Natural killer cell (primary cell): ENCODE measurements around the gene LDB1. TPM values are rescaled to one million over a fixed set of nuclear protein-coding genes. Genes with fewer than 3 reads are reported as not detected.

Source experiments
- ATAC-seq, 3 donors: fragments of 150-1000 bp in 2 of 3; fragments of 200-7000 bp in 1 of 3; cut with Tn5 transposase; 1 replicate in 1 of 3; 2 replicates in 2 of 3; pipeline ENCODE4 v1.10.0; 2021; ENCODE audit warnings: mild to moderate bottlenecking in 2 of 3, moderate library complexity in 2 of 3
- DNase-seq, 2 donors: peaks; one replicate each; pipeline versions ENCODE4 v3.0.0 to v3.0.0-alpha.2; 2013 to 2021; ENCODE audit warnings: mixed read lengths in 1 of 2
- H3K27ac ChIP-seq: one replicate; pipeline ENCODE4 v1.5.1; 2013; ENCODE audit warnings: mild to moderate bottlenecking, low read length
- H3K27me3 ChIP-seq: one replicate; pipeline ENCODE4 v1.6.1; 2013; ENCODE audit warnings: low read length; ENCODE audit not compliant: control insufficient read depth, insufficient read depth
- H3K36me3 ChIP-seq: one replicate; pipeline ENCODE4 v1.6.1; 2013; ENCODE audit warnings: low read length; ENCODE audit not compliant: control insufficient read depth, insufficient read depth
- H3K4me1 ChIP-seq: one replicate; pipeline ENCODE4 v1.6.1; 2013; ENCODE audit warnings: low read length; ENCODE audit not compliant: control insufficient read depth, insufficient read depth
- H3K4me3 ChIP-seq: one replicate; pipeline ENCODE4 v1.5.1; 2013; ENCODE audit warnings: low read length
- H3K9me3 ChIP-seq: one replicate; pipeline ENCODE4 v1.6.1; 2013; ENCODE audit warnings: low read length; ENCODE audit not compliant: control insufficient read depth, insufficient read depth
- H3K27ac Mint-ChIP-seq, 2 donors: one replicate each; pipeline ENCODE4 v1.8.0; 2022; ENCODE audit warnings: mild to moderate bottlenecking in 2 of 2, mixed read lengths in 2 of 2, moderate library complexity in 1 of 2
- H3K27me3 Mint-ChIP-seq, 2 donors: one replicate each; pipeline ENCODE4 v1.8.0; 2022; ENCODE audit warnings: low read depth in 2 of 2, mixed read lengths in 2 of 2
- H3K36me3 Mint-ChIP-seq: one replicate; pipeline ENCODE4 v1.8.0; 2022; ENCODE audit warnings: mixed read lengths
- H3K4me1 Mint-ChIP-seq, 2 donors: one replicate each; pipeline ENCODE4 v1.8.0; 2022; ENCODE audit warnings: mixed read lengths in 2 of 2
- H3K4me3 Mint-ChIP-seq: one replicate; pipeline ENCODE4 v1.8.0; 2022; ENCODE audit warnings: mild to moderate bottlenecking, moderate library complexity, mixed read lengths
- H3K9me3 Mint-ChIP-seq, 2 donors: one replicate each; pipeline ENCODE4 v1.8.0; 2022; ENCODE audit warnings: mixed read lengths in 2 of 2
- WGBS: methylation state at CpG from one replicate; pipeline ENCODE4 v1.1.7; 2013; ENCODE audit warnings: missing lambda C conversion rate; ENCODE audit not compliant: insufficient coverage; 5-methylcytosine and 5-hydroxymethylcytosine counted together
- intact Hi-C: fragments of 100-400 bp; cut with micrococcal nuclease; formaldehyde crosslinking; loops from one replicate; pipeline ENCODE4 v1.14.2; 2022
- total RNA-seq, 4 donors: library from RNA; stranded (reverse); fragments of 120-200 nt in 1 of 4; gene quantifications; one replicate each; pipeline versions ENCODE4 v1.2.3 to v1.2.4, GENCODE V29; 2013 to 2022
- TF ChIP-seq, protein P1 (sequence below): fragments of 200-600 bp; IDR thresholded peaks from one replicate; pipeline ENCODE4 v1.8.0; 2022; ENCODE audit warnings: antibody characterized with exemption

LDB1 gene
- total RNA-seq, 3 donors from 2014 or later (not counting 1 experiment from before 2014, with no cell fraction given), result 103 to 109 (median 104) TPM

DNA sequence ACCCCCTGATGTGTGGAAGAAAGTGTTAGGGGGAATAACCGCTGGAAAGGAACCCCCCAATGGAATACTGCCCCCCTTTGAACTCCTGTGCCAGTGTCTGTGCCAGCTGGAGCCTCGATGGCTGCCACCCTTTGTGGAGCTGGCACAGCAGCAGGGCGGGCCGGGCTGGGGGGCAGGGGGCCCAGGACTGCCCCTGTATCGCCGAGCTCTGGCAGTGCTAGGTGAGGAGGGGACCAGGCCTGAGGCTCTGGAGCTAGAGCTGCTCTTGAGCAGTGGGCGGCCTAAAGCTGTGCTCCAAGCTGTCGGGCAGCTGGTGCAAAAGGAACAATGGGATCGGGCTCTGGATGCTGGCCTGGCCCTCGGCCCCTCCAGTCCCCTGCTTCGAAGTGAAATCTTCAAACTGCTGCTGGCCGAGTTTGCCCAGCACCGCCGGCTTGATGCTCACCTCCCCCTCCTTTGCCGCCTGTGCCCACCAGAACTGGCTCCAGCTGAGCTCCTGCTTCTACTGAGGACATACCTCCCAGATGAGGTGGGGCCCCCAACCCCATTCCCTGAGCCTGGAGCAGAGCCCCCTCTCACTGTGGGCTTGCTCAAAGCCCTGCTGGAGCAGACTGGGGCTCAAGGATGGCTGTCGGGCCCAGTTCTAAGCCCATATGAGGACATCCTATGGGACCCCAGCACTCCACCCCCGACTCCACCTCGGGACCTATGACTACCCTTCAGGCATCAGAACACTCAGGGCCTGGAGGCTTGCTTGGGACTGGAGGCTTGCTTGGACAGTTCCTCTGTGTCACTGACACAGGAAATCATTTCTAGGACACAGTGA, 52.9 kb downstream of the LDB1 start:
- no peak overlapping the region for H3K27ac ChIP-seq
- TF ChIP-seq, protein P1, sequence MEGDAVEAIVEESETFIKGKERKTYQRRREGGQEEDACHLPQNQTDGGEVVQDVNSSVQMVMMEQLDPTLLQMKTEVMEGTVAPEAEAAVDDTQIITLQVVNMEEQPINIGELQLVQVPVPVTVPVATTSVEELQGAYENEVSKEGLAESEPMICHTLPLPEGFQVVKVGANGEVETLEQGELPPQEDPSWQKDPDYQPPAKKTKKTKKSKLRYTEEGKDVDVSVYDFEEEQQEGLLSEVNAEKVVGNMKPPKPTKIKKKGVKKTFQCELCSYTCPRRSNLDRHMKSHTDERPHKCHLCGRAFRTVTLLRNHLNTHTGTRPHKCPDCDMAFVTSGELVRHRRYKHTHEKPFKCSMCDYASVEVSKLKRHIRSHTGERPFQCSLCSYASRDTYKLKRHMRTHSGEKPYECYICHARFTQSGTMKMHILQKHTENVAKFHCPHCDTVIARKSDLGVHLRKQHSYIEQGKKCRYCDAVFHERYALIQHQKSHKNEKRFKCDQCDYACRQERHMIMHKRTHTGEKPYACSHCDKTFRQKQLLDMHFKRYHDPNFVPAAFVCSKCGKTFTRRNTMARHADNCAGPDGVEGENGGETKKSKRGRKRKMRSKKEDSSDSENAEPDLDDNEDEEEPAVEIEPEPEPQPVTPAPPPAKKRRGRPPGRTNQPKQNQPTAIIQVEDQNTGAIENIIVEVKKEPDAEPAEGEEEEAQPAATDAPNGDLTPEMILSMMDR, result no peak
- H3K9me3 ChIP-seq, result no peaks in the 10 kb centered on the region
- no peak for DNase-seq
- WGBS, result 96% methylated on average over 18 of the region's 18 CpGs
- H3K27me3 ChIP-seq, result no peaks in the 10 kb centered on the region
- no peak overlapping the region for H3K4me3 ChIP-seq
- Mint-ChIP-seq H3K4me3 (peak overlapping the region; percentile 67), H3K4me1 (peaks cover 21 to 33% of the 10 kb centered on the region in 2 donors), H3K9me3 (no peaks in the 10 kb centered on the region), H3K27ac (peak overlapping the region in 1 of 2 donors; percentile 38), H3K27me3 (no peaks in the 10 kb centered on the region), H3K36me3 (no peaks in the 10 kb centered on the region)
- H3K4me1 ChIP-seq, result peaks cover 36% of the 10 kb centered on the region
- intact Hi-C loops, result no loop called here
- H3K36me3 ChIP-seq, result peaks cover 9% of the 10 kb centered on the region
- no peak for ATAC-seq

DNA sequence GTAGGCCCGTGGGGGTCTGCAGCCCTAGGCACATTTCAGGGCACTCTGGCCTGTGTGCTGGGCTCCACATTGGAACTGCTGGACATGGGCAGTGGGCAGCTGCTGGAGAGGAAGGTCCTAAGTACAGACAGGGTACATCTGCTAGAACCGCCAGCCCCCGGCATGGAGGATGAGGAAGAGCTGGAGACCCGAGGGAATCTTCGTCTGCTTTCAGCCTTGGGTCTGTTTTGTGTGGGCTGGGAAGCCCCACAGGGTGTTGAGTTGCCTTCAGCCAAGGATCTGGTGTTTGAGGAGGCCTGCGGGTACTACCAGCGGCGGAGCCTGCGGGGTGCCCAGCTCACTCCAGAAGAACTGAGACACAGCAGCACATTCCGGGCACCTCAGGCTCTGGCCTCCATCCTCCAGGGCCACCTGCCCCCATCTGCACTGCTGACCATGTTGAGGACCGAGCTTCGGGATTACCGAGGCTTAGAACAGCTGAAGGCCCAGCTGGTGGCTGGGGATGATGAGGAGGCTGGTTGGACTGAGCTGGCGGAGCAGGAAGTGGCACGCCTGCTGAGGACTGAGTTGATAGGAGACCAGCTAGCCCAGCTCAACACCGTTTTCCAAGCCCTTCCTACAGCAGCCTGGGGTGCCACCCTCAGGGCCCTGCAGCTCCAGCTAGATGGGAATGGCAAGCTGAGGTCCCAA, 53.6 kb downstream of the LDB1 start:
- no peak overlapping the region for H3K27ac ChIP-seq
- Mint-ChIP-seq H3K9me3 (no peaks in the 10 kb centered on the region), H3K27me3 (no peaks in the 10 kb centered on the region), H3K4me3 (peak overlapping the region; percentile 90), H3K36me3 (no peaks in the 10 kb centered on the region), H3K27ac (peak overlapping the region; percentile 72 to 73), H3K4me1 (peaks cover 21 to 33% of the 10 kb centered on the region in 2 donors)
- peaks cover 36% of the 10 kb centered on the region for H3K4me1 ChIP-seq
- H3K4me3 ChIP-seq, result peak overlapping the region; percentile 23
- ATAC-seq, result no peak
- peaks cover 9% of the 10 kb centered on the region for H3K36me3 ChIP-seq
- H3K27me3 ChIP-seq, result no peaks in the 10 kb centered on the region
- intact Hi-C loops, result no loop called here
- TF ChIP-seq, protein P1, result no peak
- DNase-seq, result no peak
- 89% methylated on average over 16 of the region's 16 CpGs for WGBS
- H3K9me3 ChIP-seq, result no peaks in the 10 kb centered on the region

DNA sequence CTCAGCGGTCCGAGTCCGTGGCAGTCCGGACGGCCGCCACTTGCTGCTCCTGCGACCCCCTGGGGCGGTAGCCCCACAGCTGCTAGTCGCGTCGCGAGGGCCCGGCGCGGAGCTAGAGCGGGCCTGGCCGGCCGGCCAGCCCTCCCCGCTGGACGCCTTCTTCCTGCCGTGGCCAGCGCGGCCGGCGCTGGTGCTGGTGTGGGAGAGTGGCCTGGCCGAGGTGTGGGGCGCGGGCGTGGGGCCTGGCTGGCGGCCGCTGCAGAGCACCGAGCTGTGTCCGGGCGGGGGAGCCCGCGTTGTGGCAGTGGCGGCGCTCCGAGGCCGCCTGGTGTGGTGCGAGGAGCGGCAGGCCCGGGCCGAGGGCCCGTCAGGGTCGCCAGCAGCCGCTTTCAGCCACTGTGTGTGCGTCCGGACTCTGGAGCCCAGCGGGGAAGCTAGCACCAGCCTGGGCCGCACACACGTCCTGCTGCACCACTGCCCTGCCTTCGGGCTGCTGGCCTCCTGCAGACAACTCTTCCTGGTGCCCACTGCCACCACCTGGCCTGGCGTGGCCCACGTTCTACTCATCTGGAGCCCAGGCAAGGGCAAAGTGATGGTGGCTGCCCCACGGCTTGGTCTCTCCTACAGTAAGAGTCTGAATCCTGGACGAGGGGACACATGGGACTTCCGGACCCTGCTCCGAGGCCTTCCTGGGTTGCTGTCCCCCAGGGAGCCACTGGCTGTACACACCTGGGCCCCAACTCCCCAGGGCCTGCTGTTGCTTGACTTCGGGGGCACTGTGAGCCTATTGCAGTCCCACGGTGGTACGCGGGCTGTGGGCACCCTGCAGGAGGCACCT, 54.4 kb downstream of the LDB1 start:
- Mint-ChIP-seq H3K27me3 (no peaks in the 10 kb centered on the region), H3K4me3 (peak overlapping the region; percentile 90), H3K4me1 (peaks cover 21 to 33% of the 10 kb centered on the region in 2 donors), H3K36me3 (no peaks in the 10 kb centered on the region), H3K27ac (peak overlapping the region; percentile 72 to 73), H3K9me3 (no peaks in the 10 kb centered on the region)
- TF ChIP-seq, protein P1, result no peak
- Histone ChIP-seq H3K36me3 (peaks cover 9% of the 10 kb centered on the region), H3K27ac (peak overlapping the region; percentile 55), H3K4me3 (peak overlapping the region; percentile 55), H3K27me3 (no peaks in the 10 kb centered on the region), H3K4me1 (peaks cover 36% of the 10 kb centered on the region), H3K9me3 (no peaks in the 10 kb centered on the region)
- peak; percentile 33 to 42 for DNase-seq
- 8% methylated on average over 63 of the region's 63 CpGs for WGBS
- intact Hi-C loops, result loop anchor here (1.0 to 2.0 kb wide), 2 partner anchors 9 to 437 kb away; partner anchors contain the start of genes ACTR1A, ARMH3 and SUFU
- ATAC-seq, result peak; percentile 18 to 46 (median 23)
